Head of caudate nucleus (tissue), 42 donors: ENCODE measurements around the gene INCENP.
"Not testable (repeated sequence)": the region's sequence is repeated elsewhere in the genome, so short reads cannot be mapped to it uniquely, and the experiment has no call there.

Source experiments
- DNase-seq, 42 donors: peaks; one replicate each; pipeline versions ENCODE4 v3.0.0 to v3.0.0-alpha.2; 2020 to 2021; ENCODE audit warnings: mixed read lengths in 7 of 42
- intact Hi-C: fragments of 100-400 bp; cut with DNase I; formaldehyde crosslinking; loops from one replicate; pipeline ENCODE4 v1.15.0; 2022

INCENP gene

GRCh38 chr11:62195945-62196344 is 72.1 kb downstream of the INCENP start:
- DNase-seq, result no peak
- intact Hi-C loops, result no loop called here

- intact Hi-C loops, DNase-seq: not testable (repeated sequence)
These were observed 73.6 kb downstream of the INCENP start for GRCh38 chr11:62197400-62197799.

- no peak for DNase-seq
- intact Hi-C loops, result no loop called here
These were observed 77.6 kb downstream of the INCENP start for GRCh38 chr11:62201376-62201775.
